Activated CD8-positive, alpha-beta memory T cell treated with anti-CD3 and anti-CD28 coated beads, Interleukin-2, amount 50 U/mL, for 4 hours (primary cell): ENCODE data around the gene LATS1.
"Not testable (repeated sequence)": the region's sequence is repeated elsewhere in the genome, so short reads cannot be mapped to it uniquely, and the experiment has no call there.

Source experiments
- DNase-seq: peaks from one replicate; pipeline ENCODE4 v3.0.0-alpha.2; 2020

The LATS1 gene

DNA sequence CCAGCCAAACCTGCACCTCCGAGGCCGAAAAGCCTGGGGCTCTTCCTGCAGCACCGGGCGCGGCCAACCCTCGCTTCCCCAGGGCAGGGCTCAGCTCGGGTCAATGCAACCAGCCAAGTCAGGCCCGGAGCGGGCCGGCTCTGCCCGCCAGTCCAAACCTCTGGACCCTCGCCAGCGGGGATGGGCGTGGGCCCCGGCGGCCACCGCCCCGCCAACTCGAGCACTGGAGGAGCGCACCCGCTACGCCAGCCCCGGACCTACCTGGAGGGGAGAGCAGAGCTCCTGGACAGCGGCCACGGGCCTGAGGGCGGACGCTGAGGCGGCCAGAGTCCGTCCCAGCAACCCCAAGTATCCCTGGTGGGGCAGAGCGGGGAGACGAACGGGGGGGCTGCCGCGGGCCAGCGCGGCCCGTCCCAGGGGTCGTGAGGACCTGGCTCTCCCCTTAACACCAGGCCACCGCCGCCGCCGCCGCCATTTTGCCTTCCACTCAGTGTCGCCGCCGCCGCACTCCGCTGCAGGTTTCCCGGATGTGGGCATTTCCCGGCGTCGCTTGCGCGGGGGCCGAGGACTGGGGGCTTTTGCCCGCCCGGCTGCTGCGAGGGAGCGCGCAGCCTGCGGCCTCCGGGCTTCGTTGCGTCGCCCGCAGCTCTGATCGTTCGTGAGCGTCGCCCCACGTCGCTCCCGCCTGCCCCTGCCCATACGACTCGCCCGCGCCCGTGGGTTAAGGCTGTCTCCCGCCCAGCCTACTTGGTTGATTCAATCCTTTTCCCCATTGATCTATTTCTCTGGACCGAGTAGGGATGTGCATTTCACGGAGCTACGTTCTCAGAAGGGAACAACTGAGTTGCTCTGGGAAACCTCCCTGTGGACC lies at the start of gene LATS1:
TSS of gene LATS1 (minus strand) at position 514 of the 871 bp plus-strand sequence. CDS start 15,975 bp downstream, outside the sequence.
- DNase-seq = peak; percentile 93

DNA sequence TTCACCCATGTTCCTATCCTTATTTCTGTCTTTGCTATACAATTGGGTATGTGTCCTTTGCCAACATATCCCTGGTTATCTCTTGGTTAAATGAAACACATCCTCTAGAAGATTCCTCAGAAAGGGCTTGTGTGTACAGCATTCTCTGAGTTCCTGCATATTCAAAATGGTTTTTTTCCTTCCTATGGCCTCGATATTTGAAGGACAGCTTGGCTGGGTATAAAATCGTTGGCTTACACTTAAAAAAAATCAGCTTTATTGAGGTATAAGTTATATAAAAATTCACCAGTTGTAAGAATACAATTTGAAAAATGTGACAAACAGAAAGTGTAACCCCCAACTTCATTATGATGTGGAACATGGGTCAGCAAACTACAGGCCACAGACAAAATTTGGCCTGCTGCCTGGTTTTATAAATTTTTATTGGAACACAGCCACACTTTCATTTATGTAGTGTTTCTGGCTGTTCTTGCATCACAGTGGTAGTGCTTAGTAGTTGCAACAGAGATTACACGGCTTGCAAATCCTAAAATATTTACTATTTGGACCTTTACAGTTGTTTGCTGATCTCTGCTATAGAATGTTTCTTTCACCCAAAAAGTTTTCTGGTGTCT lies 48.4 kb upstream of the LATS1 start:
- no peak for DNase-seq

DNA sequence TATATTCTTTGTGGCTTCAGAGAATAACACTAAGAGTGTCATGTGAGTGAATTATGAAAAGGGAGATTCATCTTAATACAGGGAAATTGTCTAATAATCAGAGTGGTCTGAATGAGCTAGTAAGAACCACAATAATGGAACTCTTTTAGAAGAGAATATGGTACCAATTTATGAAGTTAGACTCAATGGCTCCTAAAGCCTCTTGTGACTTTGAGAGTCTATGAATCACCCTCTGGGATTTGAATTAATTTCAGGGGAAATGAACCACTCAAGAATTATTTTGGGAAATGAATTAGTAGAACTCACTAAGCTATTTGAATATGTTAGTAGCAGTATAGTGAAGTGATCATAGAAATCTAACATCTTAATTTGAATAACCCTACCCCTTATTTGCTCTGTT lies 46.0 kb upstream of the LATS1 start:
- no peak for DNase-seq

DNA sequence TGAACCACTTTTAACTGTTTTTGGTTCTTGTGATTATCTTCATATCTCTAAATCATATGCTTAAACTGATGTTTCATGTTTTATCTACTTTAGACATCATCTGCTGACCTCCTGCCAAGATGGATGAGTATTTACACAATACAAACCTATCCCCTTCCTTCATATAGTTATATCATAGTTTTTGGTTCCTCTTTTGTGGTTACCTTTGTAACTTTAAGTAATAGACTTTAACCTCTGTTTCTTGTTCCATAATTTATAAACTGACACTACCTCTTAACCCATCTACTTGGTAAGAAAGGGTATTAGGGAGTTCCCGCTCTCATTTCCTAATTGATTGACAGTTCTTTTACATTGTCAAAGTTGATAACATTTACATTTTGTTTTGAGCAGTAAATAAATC lies 43.5 kb upstream of the LATS1 start:
- DNase-seq = no peak

DNA sequence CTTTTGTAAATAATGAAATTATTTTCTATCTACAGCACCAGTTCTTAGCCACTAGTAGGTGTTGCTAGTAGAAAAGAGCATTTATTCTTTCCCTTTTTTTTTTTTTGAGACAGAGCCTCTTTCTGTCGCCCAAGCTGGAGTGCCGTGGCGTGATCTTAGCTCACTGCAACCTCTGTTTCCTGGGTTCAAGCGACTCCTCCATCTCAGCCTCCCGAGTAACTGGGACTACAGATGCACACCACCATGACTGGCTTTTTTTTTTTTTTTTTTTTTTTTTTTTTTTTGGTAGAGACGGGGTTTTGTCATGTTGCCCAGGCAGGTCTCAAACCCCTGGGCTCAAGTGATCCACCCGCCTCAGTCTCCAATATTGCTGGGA lies 38.3 kb upstream of the LATS1 start:
- DNase-seq = no peak

DNA sequence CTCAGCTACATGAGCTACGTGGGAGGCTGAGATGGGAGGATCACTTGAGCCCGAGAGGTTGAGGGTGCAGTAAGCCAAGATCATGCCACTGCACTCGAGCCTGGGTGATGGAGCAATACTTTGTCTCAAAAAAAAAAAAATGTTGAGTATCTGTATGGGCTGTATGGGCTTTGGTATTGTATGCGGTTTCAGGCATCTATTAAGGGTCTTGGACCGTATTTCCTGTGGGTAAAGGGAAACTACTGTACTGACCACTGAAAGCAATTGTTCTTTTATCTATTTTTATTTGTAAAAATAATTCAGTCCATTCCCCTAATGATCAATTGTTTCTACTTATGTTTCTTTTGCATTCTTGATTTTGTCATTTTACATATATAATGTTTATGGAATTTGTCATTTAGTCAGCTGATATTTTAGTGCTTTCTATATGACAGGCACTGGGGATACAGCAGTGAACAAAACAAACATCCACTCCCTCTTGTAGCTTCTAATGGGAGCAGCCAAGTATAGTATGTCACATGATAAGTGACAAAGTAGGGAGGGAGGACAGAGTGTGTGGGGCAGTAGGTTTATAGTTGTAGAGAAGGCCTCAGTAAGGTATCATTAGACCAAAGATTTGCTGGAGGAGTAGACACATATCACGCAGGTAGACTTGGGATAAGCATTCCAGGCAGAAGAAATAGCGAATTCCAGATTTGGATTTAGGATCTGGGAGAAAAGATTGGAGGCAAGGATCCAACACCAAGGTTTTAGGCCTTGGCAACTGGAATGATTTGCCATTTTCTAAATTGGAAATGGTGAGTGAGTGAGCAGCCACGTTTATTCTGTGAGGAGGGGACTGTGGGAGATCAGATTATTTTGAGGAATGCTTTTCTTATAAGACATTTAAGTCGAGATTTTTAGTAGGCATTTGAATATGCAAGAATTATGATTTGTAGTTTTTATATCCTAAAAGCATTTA lies 37.7 kb upstream of the LATS1 start:
- no peak for DNase-seq

DNA sequence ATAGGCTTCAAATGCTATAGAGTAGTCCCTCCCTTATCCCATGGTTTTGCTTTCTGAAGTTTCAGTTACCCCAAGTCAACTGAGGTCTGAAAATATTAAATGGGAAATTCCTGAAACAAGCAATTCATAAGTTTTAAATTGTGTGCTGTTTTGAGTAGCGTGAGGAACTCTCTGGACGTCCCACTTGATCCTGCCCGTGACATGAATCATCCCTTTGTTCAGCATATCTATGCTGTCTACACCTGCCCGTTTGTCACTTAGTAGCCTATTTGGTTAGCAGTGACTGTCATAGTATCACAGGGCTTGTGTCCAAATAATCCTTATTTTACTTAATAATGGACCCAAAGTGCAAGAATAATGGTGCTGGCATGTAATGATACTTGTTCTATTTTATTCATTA lies 36.6 kb upstream of the LATS1 start:
- no peak for DNase-seq

DNA sequence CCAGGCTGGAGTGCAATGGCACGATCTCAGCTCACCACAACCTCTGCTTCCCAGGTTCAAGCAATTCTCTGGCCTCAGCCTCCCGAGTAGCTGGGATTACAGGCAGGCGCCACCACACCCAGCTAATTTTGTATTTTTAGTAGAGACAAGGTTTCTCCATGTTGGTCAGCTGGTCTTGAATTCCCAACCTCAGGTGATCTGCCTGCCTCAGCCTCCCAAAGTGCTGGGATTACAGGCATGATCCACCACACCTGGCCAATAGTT lies 35.4 kb upstream of the LATS1 start:
- not testable (repeated sequence) for DNase-seq

DNA sequence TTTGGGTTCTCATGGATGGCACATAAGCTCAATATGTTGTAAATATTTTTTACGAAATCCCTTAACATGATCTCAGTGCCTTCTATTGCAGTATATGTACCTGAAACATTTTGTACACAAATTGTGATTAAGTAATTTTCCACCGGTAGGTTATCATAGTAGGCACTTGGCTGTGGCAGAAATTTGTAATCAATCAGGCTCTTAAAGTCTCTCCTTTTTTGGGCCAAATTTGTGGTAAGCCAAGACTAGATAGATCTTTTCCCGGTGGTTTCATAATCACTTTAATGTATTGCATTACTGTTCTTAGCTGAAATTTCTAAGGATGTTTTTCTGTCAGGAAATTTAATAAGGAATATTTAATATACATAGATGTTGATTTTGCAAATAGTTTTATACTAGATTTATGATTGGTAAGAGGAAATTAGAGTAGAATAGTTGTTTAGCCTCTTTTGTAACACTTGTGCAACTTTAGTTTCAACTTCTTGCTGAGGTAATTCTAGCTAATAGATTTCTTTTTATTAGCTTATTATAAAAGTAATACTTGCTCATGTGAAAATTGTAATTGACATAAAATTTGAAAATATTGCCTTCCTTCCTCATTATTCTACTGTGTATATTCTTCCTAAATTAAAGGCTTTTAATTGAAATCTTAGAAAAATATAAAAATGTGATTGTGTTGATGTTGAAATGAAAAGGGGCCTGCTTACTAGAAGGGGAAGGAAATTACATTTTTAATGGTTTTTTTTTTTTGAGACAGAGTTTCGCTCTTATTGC lies 34.9 kb upstream of the LATS1 start:
- DNase-seq = no peak

DNA sequence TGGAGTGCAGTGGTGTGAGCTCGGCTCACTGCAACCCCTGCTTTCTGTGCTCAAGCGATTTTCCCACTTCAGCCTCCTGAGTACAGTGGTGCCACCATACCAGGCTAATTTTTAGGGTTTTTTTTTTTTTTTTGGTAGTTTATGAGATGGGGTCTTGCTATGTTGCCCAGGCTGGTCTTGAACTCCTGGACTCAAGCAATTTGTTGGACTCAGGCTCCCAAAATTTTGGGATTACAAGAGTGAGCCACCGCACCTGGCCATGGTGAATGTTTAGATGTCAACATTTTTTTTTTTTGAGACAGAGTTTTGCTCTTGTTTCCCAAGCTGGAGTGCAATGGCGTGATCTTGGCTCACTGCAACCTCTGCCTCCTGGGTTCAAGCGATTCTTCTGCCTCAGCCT lies 34.0 kb upstream of the LATS1 start:
- not testable (repeated sequence) for DNase-seq

DNA sequence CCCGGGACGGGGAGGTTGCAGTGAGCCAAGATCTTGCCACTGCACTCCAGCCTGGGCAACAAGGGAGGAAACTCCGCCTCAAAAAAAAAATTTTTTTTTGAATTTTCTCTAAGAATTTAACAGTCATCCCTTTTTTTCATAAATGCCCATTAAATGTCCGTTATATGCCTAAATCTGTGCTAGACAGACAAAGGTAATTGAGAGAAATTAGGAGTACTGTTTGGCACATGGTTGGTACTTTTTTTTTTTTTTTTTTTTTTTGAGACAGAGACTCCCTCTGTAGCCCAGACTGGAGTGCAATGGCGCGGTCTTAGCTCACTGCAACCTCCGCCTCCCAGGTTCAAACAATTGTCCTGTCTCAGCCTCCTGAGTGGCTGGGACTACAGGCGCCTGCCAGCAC lies 33.3 kb upstream of the LATS1 start:
- no peak for DNase-seq

DNA sequence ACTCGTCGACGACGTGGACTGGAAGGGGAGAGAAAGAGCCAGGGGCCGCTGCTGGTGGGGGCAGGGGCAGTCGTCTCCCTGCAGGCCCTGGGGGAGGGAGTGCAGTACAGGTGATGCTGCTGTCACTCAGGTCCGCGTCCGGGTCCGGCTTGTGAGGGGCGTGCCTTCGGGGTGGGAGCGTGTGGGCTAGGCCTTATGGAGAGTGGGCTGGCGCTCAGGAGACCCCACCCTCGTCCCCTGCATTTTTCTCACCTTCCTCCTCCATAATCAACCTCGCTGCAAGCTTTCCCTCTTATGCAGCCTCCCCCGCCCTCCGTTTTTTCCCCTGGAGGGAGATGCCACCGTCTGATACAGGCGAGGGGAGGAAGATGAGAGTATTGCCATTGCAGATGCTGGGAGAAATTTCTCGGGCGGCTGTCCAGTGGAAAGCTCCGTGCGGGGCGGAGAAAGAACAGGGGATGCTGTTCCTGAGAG lies 32.3 kb upstream of the LATS1 start:
- DNase-seq = peak; percentile 50

DNA sequence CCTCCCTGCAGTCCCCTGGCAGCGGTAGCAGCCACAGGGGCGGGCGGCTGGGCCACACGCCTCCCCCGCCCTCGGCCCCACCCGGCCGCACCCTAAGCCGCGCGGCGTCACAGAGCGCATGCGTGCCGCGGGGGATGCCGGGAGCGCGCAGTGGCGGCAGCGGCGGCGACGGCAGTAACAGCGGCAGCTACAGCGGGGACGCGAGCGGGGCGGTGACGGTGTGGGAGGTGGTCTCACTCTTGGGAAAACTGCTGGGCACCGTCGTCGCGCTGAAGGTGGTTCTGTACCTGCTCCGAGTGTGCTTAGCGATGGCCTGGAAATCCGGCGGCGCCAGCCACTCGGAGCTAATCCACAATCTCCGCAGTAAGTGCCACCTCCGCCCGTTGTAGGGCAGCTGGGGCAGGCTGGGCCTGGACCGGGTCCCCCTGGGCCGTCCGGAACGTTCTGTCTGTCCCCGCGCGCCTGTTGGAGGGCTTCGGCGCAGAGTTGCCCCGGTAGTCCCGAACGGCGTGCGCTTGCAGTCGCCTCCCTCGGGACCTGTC lies 31.8 kb upstream of the LATS1 start, which contains the start of gene PCMT1:
TSS of gene PCMT1 (plus strand) at position 148 of the 542 bp plus-strand sequence. CDS start at position 309, 161 bp downstream.
- peak; percentile 90 for DNase-seq

DNA sequence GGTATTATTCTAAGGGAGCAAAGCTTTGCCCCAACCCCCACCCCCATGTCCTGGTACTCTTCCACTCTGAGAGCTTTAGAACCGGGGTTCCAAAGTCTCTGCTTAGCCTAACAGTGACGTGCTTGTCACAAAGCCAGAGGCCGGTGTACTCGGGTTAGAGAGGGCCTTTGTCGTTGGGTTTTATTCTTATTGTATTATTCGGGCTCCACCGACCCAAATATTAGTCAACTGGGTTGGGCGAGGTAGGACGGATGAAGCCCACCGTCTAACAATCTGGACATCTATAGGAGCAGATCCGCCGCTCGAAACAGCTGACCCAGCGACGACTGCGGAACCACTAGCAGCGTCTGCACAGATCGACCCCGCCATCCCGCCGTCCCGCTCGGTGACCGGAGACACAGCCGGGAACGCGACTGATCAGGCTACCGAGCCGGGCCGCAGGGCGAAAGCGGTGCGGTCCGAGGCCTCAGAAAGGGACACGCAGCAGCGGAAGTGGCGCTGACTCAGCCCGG lies 31.2 kb upstream of the LATS1 start:
- not testable (repeated sequence) for DNase-seq

DNA sequence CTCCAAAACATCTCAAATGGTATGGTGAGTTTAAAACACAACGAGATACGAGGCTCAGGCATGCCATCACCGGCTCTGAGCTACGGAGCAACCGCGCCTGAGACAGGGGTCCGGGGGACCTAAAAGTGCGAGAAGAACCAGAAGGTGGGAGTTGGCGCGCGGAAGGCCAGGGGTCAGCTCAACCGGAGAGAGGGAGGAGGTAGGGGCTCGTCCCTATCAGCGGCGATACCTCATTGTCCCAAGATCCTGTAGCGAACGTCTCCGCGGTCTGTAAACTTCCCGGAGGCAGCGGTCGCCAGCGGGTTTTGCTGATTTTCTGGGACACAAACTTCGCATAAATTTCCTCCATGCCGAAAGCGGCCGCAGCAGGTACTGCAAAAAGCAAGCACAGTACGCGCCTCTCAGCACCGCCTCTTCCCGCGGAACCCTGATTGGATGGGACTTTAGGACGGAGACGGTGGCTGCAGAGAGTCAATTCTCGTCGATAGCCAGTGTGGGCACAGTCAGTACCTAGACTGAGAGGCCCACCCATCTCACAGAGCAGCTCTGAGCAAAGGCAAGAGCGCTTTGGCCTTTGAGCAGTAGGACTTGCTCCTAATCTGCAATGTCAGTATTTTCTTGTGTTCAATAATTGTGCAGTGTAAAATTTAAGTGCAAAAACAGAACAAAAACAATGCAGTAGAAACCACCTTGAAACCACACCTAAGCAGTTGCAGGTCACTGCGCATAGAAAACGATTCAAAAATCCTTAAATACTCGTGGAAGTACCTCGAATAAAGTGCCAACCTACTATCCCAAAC lies 28.4 kb upstream of the LATS1 start, which contains the start of gene NUP43:
TSS of gene NUP43 (minus strand) at position 383 of the 800 bp plus-strand sequence. CDS start at position 349, 34 bp downstream.
- DNase-seq = peak; percentile 91

DNA sequence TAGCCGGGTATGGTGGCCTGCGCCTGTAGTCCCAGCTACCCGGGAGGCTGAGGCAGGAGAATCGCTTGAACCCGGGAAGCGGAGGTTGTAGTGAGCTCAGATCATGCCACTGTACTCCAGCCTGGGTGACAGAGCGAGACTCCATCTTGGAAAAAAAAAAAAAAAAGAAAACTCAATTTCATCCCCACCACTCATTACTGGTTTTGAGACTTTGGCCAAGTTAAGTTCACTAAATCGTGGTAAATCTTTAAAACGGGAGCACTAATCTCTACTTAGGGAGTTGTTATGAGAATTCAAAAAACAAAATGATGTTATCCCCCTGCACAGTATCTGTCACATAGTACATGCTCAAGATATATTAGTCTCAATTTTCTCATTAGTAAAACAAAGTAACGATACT lies 27.4 kb upstream of the LATS1 start:
- not testable (repeated sequence) for DNase-seq

DNA sequence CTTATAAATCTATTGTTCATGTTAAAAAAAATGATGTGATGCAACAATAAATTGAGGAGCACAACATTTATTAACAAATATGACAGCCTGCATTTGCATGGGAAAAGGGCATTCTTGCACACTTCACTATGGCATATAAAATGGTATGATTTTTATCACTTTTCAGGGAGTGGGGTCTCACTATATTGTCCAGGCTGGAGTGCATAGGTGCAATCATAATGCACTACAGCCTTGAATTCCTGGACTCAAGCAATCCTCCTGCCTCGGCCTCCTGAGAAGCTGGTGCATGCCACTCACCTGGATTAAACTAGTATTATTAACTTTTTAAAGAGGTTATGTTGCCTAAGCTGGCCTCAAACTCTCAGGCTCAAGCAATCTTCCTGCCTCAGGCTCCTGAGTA lies 17.0 kb upstream of the LATS1 start:
- DNase-seq = no peak

DNA sequence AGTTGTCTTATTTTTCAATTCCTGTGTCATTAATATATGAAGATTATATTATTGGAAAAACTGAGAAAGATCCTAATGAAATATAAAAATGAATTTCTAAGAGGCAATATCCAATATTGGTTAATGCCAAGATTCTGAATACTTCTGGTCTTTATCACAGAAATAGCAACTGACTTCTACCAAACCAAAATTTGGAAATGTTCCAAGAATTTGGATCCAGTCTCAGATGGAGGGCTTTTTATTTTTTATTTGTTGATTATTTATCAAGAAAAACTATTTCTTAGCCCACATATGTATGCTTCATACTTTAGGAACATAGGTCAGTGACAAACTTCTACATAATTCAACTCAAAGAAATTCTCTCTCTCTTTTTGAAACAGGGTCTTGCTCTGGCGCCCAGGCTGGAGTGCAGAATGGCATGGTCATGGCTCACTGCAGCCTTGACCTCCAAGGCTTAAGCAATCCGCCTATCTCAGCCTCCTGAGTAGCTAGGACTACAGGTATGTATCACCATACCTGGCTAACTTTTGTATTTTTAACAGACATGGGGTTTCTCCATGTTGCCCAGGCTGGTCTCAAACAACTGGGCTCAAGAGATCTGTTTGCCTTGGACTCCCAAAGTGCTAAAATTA lies 15.3 kb upstream of the LATS1 start:
- DNase-seq = no peak

DNA sequence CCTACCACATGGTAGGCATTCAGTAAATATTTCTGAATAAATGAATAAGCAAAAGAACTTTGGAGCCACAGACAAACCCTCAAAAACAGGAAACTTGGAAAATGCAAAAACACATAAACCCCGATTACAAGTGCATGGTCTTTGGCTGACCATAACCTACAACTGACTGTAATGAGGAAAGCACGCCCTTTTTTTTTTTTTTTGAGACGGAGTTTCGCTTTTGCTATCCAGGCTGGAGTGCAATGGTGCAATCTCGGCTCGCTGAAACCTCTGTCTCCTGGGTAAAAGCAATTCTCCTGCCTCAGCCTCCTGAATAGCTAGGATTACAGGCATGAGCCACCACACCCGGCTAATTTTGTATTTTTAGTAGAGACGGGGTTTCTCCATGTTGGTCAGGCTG lies 11.9 kb upstream of the LATS1 start:
- DNase-seq = no peak

DNA sequence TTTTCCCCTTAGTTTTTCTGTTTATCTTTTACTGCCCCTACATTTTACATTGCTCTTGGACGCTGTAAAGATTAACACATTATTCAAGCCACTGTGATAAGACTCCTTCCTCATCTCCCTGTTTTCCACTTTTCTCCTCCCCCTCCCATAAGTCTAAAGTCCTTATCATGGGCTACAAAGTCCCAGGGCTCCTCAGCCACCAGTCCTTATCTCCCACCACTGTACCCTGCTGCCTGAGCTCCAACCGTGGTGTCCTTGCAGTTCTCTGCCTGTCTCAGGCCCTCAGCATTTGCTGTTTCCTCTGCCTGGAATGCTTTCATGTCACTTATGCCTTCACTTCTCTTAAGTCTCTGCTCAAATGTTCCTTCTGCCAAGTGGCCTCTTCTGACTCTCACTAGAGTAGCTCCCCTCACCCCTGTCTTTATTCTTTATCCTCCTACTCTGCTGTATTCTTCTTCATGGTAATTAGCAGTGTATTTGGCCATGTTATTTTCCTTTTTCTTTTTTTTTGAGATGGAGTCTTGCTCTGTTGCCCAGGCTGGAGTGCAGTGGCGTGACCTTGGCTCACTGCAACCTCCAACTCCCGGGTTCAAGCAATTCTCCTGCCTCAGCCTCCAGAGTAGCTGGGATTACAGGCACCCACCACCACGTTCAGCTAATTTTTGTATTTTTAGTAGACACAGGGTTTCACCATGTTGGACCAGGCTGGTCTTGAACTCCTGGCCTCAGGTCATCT lies 10.8 kb upstream of the LATS1 start:
- DNase-seq = no peak
